Endothelial cell of umbilical vein (primary cell): Measurements from ENCODE around the gene FGF22. TPM values are rescaled to one million over a fixed set of nuclear protein-coding genes. Genes with fewer than 3 reads are reported as not detected.

ENCODE experiments used
- BruUV-seq: library from RNA; stranded (reverse); fragments of 400-500 nt; replicated peaks from 2 replicates; lab custom pipeline; 2021; lab: Mats Ljungman, UMichigan
- CTCF ChIA-PET: fragments of 300-600, 350-600 bp; sonication (Branson Sonifier 250); formaldehyde crosslinking; loops from one replicate; lab custom pipeline; 2021; ENCODE audit warnings: antibody characterized with exemption, inconsistent platforms; lab: Charles Lee
- POLR2A ChIA-PET: fragments of 300-600, 350-600 bp; sonication (Branson Sonifier 250); formaldehyde crosslinking; loops from one replicate; lab custom pipeline; 2021; ENCODE audit warnings: antibody characterized with exemption, inconsistent platforms; lab: Charles Lee
- DNase-seq: peaks from one replicate; pipeline ENCODE4 v3.0.0-alpha.2; 2011; ENCODE audit warnings: low read depth, low spot score
- FAIRE-seq: peaks from 2 replicates; lab custom pipeline; 2011; peaks lifted over from hg19 to GRCh38; lab: Jason Lieb, UNC
- H2AFZ ChIP-seq: 2 replicates; pipeline ENCODE4 v1.6.0; 2012; ENCODE audit warnings: low read depth, low read length, control low read depth, inconsistent platforms
- H3K27ac ChIP-seq: 2 replicates; pipeline ENCODE4 v1.5.1; 2011; ENCODE audit warnings: low read depth, mild to moderate bottlenecking, control low read depth, low read length, moderate library complexity; ENCODE audit not compliant: insufficient read depth
- H3K27me3 ChIP-seq, 2 experiments: 2 replicates each; pipeline versions ENCODE4 v1.6.0 to v1.6.1; 2011; ENCODE audit warnings: low read length in 2 of 2, mixed read lengths in 1 of 2; ENCODE audit not compliant: control insufficient read depth in 2 of 2, insufficient read depth in 2 of 2
- H3K36me3 ChIP-seq, 2 experiments: 2 replicates in 1 of 2; 3 replicates in 1 of 2; pipeline ENCODE4 v1.5.1; 2011; ENCODE audit warnings: low read length in 2 of 2, mild to moderate bottlenecking in 1 of 2, moderate library complexity in 1 of 2; ENCODE audit not compliant: control insufficient read depth in 2 of 2, insufficient read depth in 2 of 2; ENCODE audit errors: extremely low read depth in 1 of 2
- H3K4me1 ChIP-seq: 3 replicates; pipeline ENCODE4 v1.5.1; 2011; ENCODE audit warnings: mild to moderate bottlenecking, low read length; ENCODE audit not compliant: control insufficient read depth, insufficient read depth; ENCODE audit errors: extremely low read depth
- H3K4me2 ChIP-seq: 2 replicates; pipeline ENCODE4 v1.6.1; 2011; ENCODE audit warnings: low read length, control low read depth, mixed read lengths; ENCODE audit not compliant: insufficient read depth
- H3K4me3 ChIP-seq, 3 experiments: fragments of 200-600 bp in 1 of 3; sonication (generic), shearing (Covaris generic) in 1 of 3; replicated peaks in 1 of 3; 2 replicates each; pipeline ENCODE4 v1.5.1; 2011 to 2016; ENCODE audit warnings: control low read depth in 3 of 3, low read length in 3 of 3, mild to moderate bottlenecking in 2 of 3, inconsistent platforms in 1 of 3, low read depth in 1 of 3, moderate library complexity in 1 of 3; ENCODE audit not compliant: insufficient read depth in 1 of 3
- H3K79me2 ChIP-seq: 2 replicates; pipeline ENCODE4 v1.6.0; 2012; ENCODE audit warnings: low read length, inconsistent platforms; ENCODE audit not compliant: control insufficient read depth, insufficient read depth
- H3K9ac ChIP-seq: replicated peaks from 2 replicates; pipeline ENCODE3; 2011; ENCODE audit warnings: low read length, control low read depth; ENCODE audit not compliant: insufficient read depth; ENCODE audit errors: extremely low read depth
- H3K9me1 ChIP-seq: replicated peaks from 3 replicates; pipeline ENCODE4 v1.6.0; 2011; ENCODE audit warnings: mild to moderate bottlenecking, low read length; ENCODE audit not compliant: control insufficient read depth, insufficient read depth; ENCODE audit errors: extremely low read depth
- H3K9me3 ChIP-seq: replicated peaks from 2 replicates; pipeline ENCODE4 v1.5.1; 2012; ENCODE audit warnings: low read length, inconsistent platforms; ENCODE audit not compliant: control insufficient read depth, insufficient read depth
- H4K20me1 ChIP-seq: replicated peaks from 2 replicates; pipeline ENCODE3; 2011; ENCODE audit warnings: mild to moderate bottlenecking, low read length; ENCODE audit not compliant: control insufficient read depth, insufficient read depth; ENCODE audit errors: extremely low read depth
- CTCF ChIP-seq, 2 donors: IDR thresholded peaks; 1 replicate in 1 of 2; 2 replicates in 1 of 2; pipeline ENCODE4 v1.5.1; 2011; ENCODE audit warnings: low read length in 2 of 2, mild to moderate bottlenecking in 2 of 2, moderate library complexity in 2 of 2, control low read depth in 1 of 2, inconsistent platforms in 1 of 2, low read depth in 1 of 2; ENCODE audit not compliant: insufficient read depth in 1 of 2; ENCODE audit errors: extremely low read depth in 1 of 2
- EZH2 ChIP-seq: IDR thresholded peaks from 2 replicates; pipeline ENCODE4 v1.6.1; 2012; ENCODE audit warnings: borderline replicate concordance, low read depth, mild to moderate bottlenecking, moderate library complexity, low read length, inconsistent platforms; ENCODE audit not compliant: severe bottlenecking
- FOS ChIP-seq: IDR thresholded peaks from 2 replicates; pipeline ENCODE4 v1.6.1; 2011; ENCODE audit warnings: mild to moderate bottlenecking, low read length, moderate library complexity, borderline replicate concordance; ENCODE audit not compliant: insufficient read depth
- GATA2 ChIP-seq: IDR thresholded peaks from 2 replicates; pipeline ENCODE4 v1.7.0; 2011; ENCODE audit warnings: low read depth, mild to moderate bottlenecking, moderate library complexity, mixed read lengths, low read length; ENCODE audit not compliant: insufficient read length, insufficient read depth
- JUN ChIP-seq: IDR thresholded peaks from 2 replicates; pipeline ENCODE4 v1.6.1; 2011; ENCODE audit warnings: borderline replicate concordance, low read depth; ENCODE audit not compliant: insufficient read length, insufficient read depth
- MAX ChIP-seq: IDR thresholded peaks from 2 replicates; pipeline ENCODE4 v1.6.1; 2011; ENCODE audit not compliant: insufficient read depth, insufficient read length
- MYC ChIP-seq: IDR thresholded peaks from one replicate; pipeline ENCODE4 v1.6.1; 2011; ENCODE audit warnings: mild to moderate bottlenecking, low read depth, low read length
- POLR2A ChIP-seq: IDR thresholded peaks from 2 replicates; pipeline ENCODE4 v1.6.1; 2012; ENCODE audit warnings: low read depth, mild to moderate bottlenecking, control low read depth, low read length
- POLR2AphosphoS5 ChIP-seq: IDR thresholded peaks from 2 replicates; pipeline ENCODE4 v1.6.1; 2012; ENCODE audit warnings: low read depth, mild to moderate bottlenecking, control low read depth, low read length, moderate library complexity; ENCODE audit not compliant: insufficient read depth
- dilution Hi-C: fragments of 300-500 bp; cut with MboI; formaldehyde crosslinking; loops from one replicate; pipeline ENCODE4 v1.15.0; 2019; ENCODE audit warnings: low sequenced_read_pairs; ENCODE audit not compliant: extremely low pct_ligation_motif_present
- intact Hi-C: fragments of 100-400 bp; cut with micrococcal nuclease; formaldehyde crosslinking; loops from one replicate; pipeline ENCODE4 v1.10.0; 2022
- polyA plus RNA-seq, 4 experiments: library from polyadenylated mRNA; depleted of rRNA in 3 of 4; stranded (reverse) in 3 of 4; unstranded in 1 of 4; fragments of >200 nt; gene quantifications; 2 replicates each; pipeline versions ENCODE4 v1.2.1 to v1.2.3, GENCODE V29; 2011 to 2012; ENCODE audit warnings: missing spikeins in 1 of 4
- total RNA-seq: library from RNA; stranded (reverse); gene quantifications from 2 replicates; pipeline ENCODE4 v1.2.3, GENCODE V29; 2021

FGF22 gene
- total and polyA plus RNA-seq, 2 donors (not counting 3 experiments of a cell fraction or from before 2014, with no cell fraction given): 0.07 TPM; not detected in 1

DNA sequence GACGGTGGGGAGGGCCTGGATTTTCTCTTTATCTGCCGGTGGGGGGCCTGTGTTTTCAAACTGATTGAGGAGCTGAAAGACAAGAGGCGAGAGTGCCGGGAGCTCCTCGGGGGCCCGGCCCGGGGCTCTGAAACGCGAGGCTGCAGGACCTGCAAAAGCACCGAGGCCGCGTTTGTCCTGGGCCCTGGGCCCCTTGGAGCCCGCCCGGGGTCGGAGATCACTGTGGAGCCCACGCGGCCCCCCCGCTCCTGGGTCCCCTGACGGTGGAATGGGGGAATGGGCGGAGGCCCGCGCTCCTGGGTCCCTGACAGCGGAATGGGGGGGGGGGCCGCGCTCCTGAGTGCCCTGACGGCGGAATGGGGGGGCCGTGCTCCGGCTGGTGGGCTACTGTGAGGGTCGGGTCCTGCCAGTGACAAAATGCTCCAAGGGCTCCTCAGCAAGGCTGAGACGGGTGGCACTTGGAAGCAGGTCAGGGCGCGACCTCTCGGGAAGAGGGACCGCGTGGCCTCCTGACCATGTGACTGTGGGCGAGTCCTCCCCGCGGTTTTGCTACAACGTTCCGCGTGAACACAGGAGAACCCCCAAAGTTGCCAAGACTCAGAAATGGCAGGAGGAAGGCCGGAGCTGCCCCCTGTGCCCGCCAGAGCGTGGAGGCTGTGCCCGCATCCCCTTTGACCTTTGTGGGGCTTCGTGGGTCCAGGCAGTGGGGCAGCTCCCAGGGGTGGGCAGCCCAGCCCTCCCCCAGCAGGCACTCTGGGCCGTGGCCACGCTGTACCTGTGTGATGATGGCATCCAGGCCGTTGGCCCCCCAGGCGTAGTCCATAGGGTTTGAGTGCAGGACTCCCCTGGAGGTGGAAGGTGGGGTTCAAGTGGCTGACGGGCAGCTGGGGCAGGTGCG is 9.5 kb downstream of the FGF22 start:
- Histone ChIP-seq H3K27ac (no peak overlapping the region), H3K9me1 (no peaks in the 10 kb centered on the region), H3K9ac (no peak overlapping the region), H3K27me3 (no peaks in the 10 kb centered on the region), H3K9me3 (no peaks in the 10 kb centered on the region), H3K4me2 (no peak overlapping the region), H3K79me2 (peaks cover 21% of the 10 kb centered on the region), H2AFZ (no peak overlapping the region), H3K36me3 (peaks cover 8 to 22% of the 10 kb centered on the region in 2 experiments), H3K4me1 (no peaks in the 10 kb centered on the region), H3K4me3 (no peak overlapping the region), H4K20me1 (no peaks in the 10 kb centered on the region)
- CTCF ChIA-PET: no interaction called here
- BruUV-seq: no TSS peak
- intact Hi-C loops (no loop called here), dilution Hi-C loops (no loop called here)
- TF ChIP-seq EZH2 (no peak), CTCF (IDR thresholded peaks at IDR 0.05; ENCODE audit: extremely low read depth in 1 of 2, insufficient read depth in 1 of 2, low read depth in 1 of 2, low read length in 2 of 2) (no peak), JUN (no peak), POLR2AphosphoS5 (no peak), POLR2A (no peak), MAX (no peak), MYC (no peak), GATA2 (no peak), FOS (no peak)
- DNase-seq (no peak), FAIRE-seq (no peak)
- POLR2A ChIA-PET: no interaction called here
